ENCODE results near the gene ZNF543. TPM values are rescaled to one million over a fixed set of nuclear protein-coding genes. Genes with fewer than 3 reads are reported as not detected.

Gene ZNF543
- total and polyA plus RNA-seq, 2 of the 13 experiments (the other 11 are each of a cell fraction or from before 2014, with no cell fraction given), result 2.1 to 8.9 TPM

- ChIA-PET POLR2A (interaction anchor here (0.8 to 1.8 kb wide), 5 partner anchors 12 to 87 kb away, joined by 3 to 21 read pairs (median 4); partner anchors contain the start of genes ZNF304, ZNF548 and ZNF749), CTCF (ENCODE audit: low intra/inter-chr PET ratio, low total read pairs) (no interaction called here)
- 7% methylated on average over 19 of the region's 47 CpGs for WGBS (ENCODE audit: low lambda C conversion rate)
- peak; percentile 99 for DNase-seq (ENCODE audit: low spot score)
- Histone ChIP-seq H3K9ac (ENCODE audit: insufficient read depth, low read depth, low read length) (peak within 1 kb of the TSS; percentile 88), H4K20me1 (ENCODE audit: insufficient read depth, low read length) (no peaks in the 10 kb centered on the region; the same call in 1 of the 2 replicates), H3K79me2 (ENCODE audit: insufficient read depth, low read length) (peaks cover 8% of the 10 kb centered on the region), H3K4me1 (ENCODE audit: insufficient read depth, low read length) (peaks cover 13% of the 10 kb centered on the region; the same call in 1 of the 2 replicates), H2AFZ (ENCODE audit: low read length) (peak within 1 kb of the TSS; percentile 92), H3K36me3 (replicated peaks in 1 of 2; ENCODE audit: control insufficient read depth in 1 of 2, insufficient read depth in 2 of 2, low read length in 2 of 2) (peaks cover 0 to 9% of the 10 kb centered on the region in 2 experiments; a peak in 2 of 5 replicates), H3K4me3 (replicated peaks in 1 of 3; ENCODE audit: insufficient read depth in 1 of 3, low read depth in 2 of 3, low read length in 3 of 3) (peak within 1 kb of the TSS; percentile 75 to 85 (median 77)), H3K9me3 (ENCODE audit: low read length) (no peaks in the 10 kb centered on the region), H3K27me3 (ENCODE audit: control insufficient read depth in 1 of 2, insufficient read depth in 2 of 2, low read length in 2 of 2) (no peaks in the 10 kb centered on the region), H3K4me2 (ENCODE audit: low read depth, low read length) (peak within 1 kb of the TSS; percentile 80), H3K27ac (ENCODE audit: extremely low read length, insufficient read depth, low read length) (peak within 1 kb of the TSS; percentile 82)
- peak; percentile 99 for ATAC-seq
- in situ Hi-C loops (cut with HindIII; ENCODE audit: extremely low pct_ligation_motif_present, low pct_unique_long_range_greater_than_20kb) (no loop called here), intact Hi-C loops (cut with micrococcal nuclease; ENCODE audit: unreplicated experiment) (loop anchor here (1.0 to 5.0 kb wide), 5 partner anchors 26 to 252 kb away; partner anchors contain the start of genes ZNF134, ZNF460, ZNF543 and ZNF548)
- no TSS peak for BruUV-seq (replicated peaks)
- FAIRE-seq, result peak; percentile 100
- TF ChIP-seq, protein P1, sequence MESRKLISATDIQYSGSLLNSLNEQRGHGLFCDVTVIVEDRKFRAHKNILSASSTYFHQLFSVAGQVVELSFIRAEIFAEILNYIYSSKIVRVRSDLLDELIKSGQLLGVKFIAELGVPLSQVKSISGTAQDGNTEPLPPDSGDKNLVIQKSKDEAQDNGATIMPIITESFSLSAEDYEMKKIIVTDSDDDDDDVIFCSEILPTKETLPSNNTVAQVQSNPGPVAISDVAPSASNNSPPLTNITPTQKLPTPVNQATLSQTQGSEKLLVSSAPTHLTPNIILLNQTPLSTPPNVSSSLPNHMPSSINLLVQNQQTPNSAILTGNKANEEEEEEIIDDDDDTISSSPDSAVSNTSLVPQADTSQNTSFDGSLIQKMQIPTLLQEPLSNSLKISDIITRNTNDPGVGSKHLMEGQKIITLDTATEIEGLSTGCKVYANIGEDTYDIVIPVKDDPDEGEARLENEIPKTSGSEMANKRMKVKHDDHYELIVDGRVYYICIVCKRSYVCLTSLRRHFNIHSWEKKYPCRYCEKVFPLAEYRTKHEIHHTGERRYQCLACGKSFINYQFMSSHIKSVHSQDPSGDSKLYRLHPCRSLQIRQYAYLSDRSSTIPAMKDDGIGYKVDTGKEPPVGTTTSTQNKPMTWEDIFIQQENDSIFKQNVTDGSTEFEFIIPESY (CRISPR knock-in tag; IDR thresholded peaks at IDR 0.05), result no peak
- no peak; the same call in 1 of the 2 replicates for TF ChIP-seq ZNF891 (CRISPR knock-in tag; IDR thresholded peaks at IDR 0.05)
- no peak for TF ChIP-seq SRSF9 (IDR thresholded peaks at IDR 0.05; ENCODE audit: borderline replicate concordance, insufficient read depth, low read depth, low read length, poor library complexity, severe bottlenecking)
- TF ChIP-seq, protein P2, sequence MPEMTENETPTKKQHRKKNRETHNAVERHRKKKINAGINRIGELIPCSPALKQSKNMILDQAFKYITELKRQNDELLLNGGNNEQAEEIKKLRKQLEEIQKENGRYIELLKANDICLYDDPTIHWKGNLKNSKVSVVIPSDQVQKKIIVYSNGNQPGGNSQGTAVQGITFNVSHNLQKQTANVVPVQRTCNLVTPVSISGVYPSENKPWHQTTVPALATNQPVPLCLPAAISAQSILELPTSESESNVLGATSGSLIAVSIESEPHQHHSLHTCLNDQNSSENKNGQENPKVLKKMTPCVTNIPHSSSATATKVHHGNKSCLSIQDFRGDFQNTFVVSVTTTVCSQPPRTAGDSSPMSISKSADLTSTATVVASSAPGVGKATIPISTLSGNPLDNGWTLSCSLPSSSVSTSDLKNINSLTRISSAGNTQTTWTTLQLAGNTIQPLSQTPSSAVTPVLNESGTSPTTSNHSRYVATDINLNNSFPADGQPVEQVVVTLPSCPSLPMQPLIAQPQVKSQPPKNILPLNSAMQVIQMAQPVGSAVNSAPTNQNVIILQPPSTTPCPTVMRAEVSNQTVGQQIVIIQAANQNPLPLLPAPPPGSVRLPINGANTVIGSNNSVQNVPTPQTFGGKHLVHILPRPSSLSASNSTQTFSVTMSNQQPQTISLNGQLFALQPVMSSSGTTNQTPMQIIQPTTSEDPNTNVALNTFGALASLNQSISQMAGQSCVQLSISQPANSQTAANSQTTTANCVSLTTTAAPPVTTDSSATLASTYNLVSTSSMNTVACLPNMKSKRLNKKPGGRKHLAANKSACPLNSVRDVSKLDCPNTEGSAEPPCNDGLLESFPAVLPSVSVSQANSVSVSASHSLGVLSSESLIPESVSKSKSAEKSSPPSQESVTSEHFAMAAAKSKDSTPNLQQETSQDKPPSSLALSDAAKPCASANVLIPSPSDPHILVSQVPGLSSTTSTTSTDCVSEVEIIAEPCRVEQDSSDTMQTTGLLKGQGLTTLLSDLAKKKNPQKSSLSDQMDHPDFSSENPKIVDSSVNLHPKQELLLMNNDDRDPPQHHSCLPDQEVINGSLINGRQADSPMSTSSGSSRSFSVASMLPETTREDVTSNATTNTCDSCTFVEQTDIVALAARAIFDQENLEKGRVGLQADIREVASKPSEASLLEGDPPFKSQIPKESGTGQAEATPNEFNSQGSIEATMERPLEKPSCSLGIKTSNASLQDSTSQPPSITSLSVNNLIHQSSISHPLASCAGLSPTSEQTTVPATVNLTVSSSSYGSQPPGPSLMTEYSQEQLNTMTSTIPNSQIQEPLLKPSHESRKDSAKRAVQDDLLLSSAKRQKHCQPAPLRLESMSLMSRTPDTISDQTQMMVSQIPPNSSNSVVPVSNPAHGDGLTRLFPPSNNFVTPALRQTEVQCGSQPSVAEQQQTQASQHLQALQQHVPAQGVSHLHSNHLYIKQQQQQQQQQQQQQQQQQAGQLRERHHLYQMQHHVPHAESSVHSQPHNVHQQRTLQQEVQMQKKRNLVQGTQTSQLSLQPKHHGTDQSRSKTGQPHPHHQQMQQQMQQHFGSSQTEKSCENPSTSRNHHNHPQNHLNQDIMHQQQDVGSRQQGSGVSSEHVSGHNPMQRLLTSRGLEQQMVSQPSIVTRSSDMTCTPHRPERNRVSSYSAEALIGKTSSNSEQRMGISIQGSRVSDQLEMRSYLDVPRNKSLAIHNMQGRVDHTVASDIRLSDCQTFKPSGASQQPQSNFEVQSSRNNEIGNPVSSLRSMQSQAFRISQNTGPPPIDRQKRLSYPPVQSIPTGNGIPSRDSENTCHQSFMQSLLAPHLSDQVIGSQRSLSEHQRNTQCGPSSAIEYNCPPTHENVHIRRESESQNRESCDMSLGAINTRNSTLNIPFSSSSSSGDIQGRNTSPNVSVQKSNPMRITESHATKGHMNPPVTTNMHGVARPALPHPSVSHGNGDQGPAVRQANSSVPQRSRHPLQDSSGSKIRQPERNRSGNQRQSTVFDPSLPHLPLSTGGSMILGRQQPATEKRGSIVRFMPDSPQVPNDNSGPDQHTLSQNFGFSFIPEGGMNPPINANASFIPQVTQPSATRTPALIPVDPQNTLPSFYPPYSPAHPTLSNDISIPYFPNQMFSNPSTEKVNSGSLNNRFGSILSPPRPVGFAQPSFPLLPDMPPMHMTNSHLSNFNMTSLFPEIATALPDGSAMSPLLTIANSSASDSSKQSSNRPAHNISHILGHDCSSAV (CRISPR knock-in tag; IDR thresholded peaks at IDR 0.05; ENCODE audit: borderline replicate concordance), result no peak
- TF ChIP-seq PRDM4 (CRISPR knock-in tag; IDR thresholded peaks at IDR 0.05; ENCODE audit: borderline replicate concordance), result no peak
- peak; percentile 90 for TF ChIP-seq ZMYM2 (CRISPR knock-in tag; IDR thresholded peaks at IDR 0.05)
These were observed 42.9 kb downstream of the ZNF543 start, which contains the start of the genes TRAPPC2B and ZNF547 for GRCh38 chr19:57362997-57363687. TRAPPC2B (plus strand) TSS chr19:57363551; CDS start chr19:57364834, 1,283 bp downstream. ZNF547 (plus strand) TSS chr19:57363551; CDS start chr19:57368556, 5,005 bp downstream.
